GM12878 (cell line): ENCODE measurements around the gene MGAT4C. TPM values are rescaled to one million over a fixed set of nuclear protein-coding genes. Genes with fewer than 3 reads are reported as not detected.

Experiments used
- ATAC-seq: fragments of 200-7000 bp; cut with Tn5 transposase; 3 replicates; pipeline ENCODE4 v1.9.1; 2020; ENCODE audit warnings: mild to moderate bottlenecking, moderate library complexity
- BruUV-seq: library from RNA; stranded (reverse); fragments of 400-500 nt; replicated peaks from 2 replicates; lab custom pipeline; 2021; lab: Mats Ljungman, UMichigan
- CTCF ChIA-PET: fragments of 300-600 bp; sonication (Branson Sonifier 250); formaldehyde crosslinking; extraction: SDS; loops from one replicate; lab custom pipeline; 2021; ENCODE audit warnings: inconsistent platforms; lab: Yijun Ruan, JAX
- POLR2A ChIA-PET: fragments of 350-600 bp; formaldehyde crosslinking; extraction: SDS; loops from one replicate; lab custom pipeline; 2021; ENCODE audit warnings: inconsistent platforms; lab: Charles Lee
- RAD21 ChIA-PET: fragments of 300-600 bp; sonication (Branson Sonifier 250); formaldehyde crosslinking; loops from one replicate; lab custom pipeline; 2023; ENCODE audit warnings: antibody characterized with exemption; ENCODE audit not compliant: unreplicated experiment; lab: Charles Lee
- SMC1A ChIA-PET: fragments of 300-600 bp; sonication (Branson Sonifier 250); formaldehyde crosslinking; loops from one replicate; lab custom pipeline; 2023; ENCODE audit not compliant: unreplicated experiment, uncharacterized antibody; lab: Charles Lee
- DNase-seq: peaks from one replicate; pipeline ENCODE4 v3.0.0-alpha.2; 2011; ENCODE audit warnings: low read depth, low spot score
- FAIRE-seq: peaks from 3 replicates; lab custom pipeline; 2011; peaks lifted over from hg19 to GRCh38; lab: Jason Lieb, UNC
- H2AFZ ChIP-seq: 2 replicates; pipeline ENCODE4 v1.6.0; 2011; ENCODE audit warnings: low read depth, low read length, control low read depth; ENCODE audit not compliant: control insufficient read depth
- H3K27ac ChIP-seq: 2 replicates; pipeline ENCODE4 v1.5.1; 2011; ENCODE audit warnings: control low read depth; ENCODE audit not compliant: control insufficient read depth, insufficient read depth
- H3K27me3 ChIP-seq, 2 experiments: replicated peaks in 1 of 2; 2 replicates each; pipeline versions ENCODE4 v1.6.0 to v1.6.1; 2011; ENCODE audit warnings: low read length in 1 of 2; ENCODE audit not compliant: control insufficient read depth in 2 of 2, insufficient read depth in 2 of 2
- H3K36me3 ChIP-seq, 2 experiments: 2 replicates each; pipeline ENCODE4 v1.5.1; 2011; ENCODE audit warnings: low read length in 1 of 2; ENCODE audit not compliant: control insufficient read depth in 2 of 2, insufficient read depth in 2 of 2
- H3K4me1 ChIP-seq: 2 replicates; pipeline ENCODE4 v1.6.1; 2011; ENCODE audit warnings: mild to moderate bottlenecking, low read length, moderate library complexity, mixed read lengths; ENCODE audit not compliant: control insufficient read depth, insufficient read depth
- H3K4me2 ChIP-seq: 2 replicates; pipeline ENCODE4 v1.6.0; 2011; ENCODE audit warnings: control low read depth; ENCODE audit not compliant: control insufficient read depth, insufficient read depth
- H3K4me3 ChIP-seq: fragments of 200-600 bp; sonication (generic); 2 replicates; pipeline ENCODE4 v1.5.1; 2016
- H3K79me2 ChIP-seq: 2 replicates; pipeline ENCODE4 v1.6.0; 2011; ENCODE audit warnings: low read length; ENCODE audit not compliant: control insufficient read depth, insufficient read depth
- H3K9ac ChIP-seq: 2 replicates; pipeline ENCODE4 v1.8.0; 2011; ENCODE audit warnings: low read length, control low read depth, mixed read lengths; ENCODE audit not compliant: control insufficient read depth, insufficient read depth
- H3K9me3 ChIP-seq: replicated peaks from 3 replicates; pipeline ENCODE4 v1.5.1; 2011; ENCODE audit warnings: mild to moderate bottlenecking, low read length; ENCODE audit not compliant: control insufficient read depth, insufficient read depth
- H4K20me1 ChIP-seq: 2 replicates; pipeline ENCODE4 v1.6.0; 2011; ENCODE audit not compliant: control insufficient read depth, insufficient read depth
- ATF2 ChIP-seq: IDR thresholded peaks from 2 replicates; pipeline ENCODE4 v1.6.1; 2012; ENCODE audit warnings: low read length, inconsistent platforms
- CEBPZ ChIP-seq: fragments of 150-350 bp; IDR thresholded peaks from 2 replicates; pipeline ENCODE4 v1.6.1; 2016; ENCODE audit warnings: low read depth, low read length
- EZH2 ChIP-seq: IDR thresholded peaks from 2 replicates; pipeline ENCODE4 v1.6.1; 2012; ENCODE audit warnings: low read depth, mild to moderate bottlenecking, control low read depth, inconsistent platforms, low read length, borderline replicate concordance; ENCODE audit not compliant: control insufficient read depth
- PKNOX1 ChIP-seq: fragments of 450-650 bp; IDR thresholded peaks from 2 replicates; pipeline ENCODE4 v1.6.1; 2016; ENCODE audit warnings: mild to moderate bottlenecking
- RELA ChIP-seq: fragments of 450-650 bp; IDR thresholded peaks from 2 replicates; pipeline ENCODE4 v1.8.0; 2014; ENCODE audit warnings: borderline replicate concordance; ENCODE audit not compliant: partially characterized antibody
- REST ChIP-seq: IDR thresholded peaks from 2 replicates; pipeline ENCODE4 v1.6.1; 2012; ENCODE audit warnings: mild to moderate bottlenecking, low read depth, low read length
- SIN3A ChIP-seq: IDR thresholded peaks from 2 replicates; pipeline ENCODE4 v1.6.1; 2012; ENCODE audit warnings: low read depth, low read length, improper control_type of control experiment
- SMAD5 ChIP-seq: IDR thresholded peaks from 2 replicates; pipeline ENCODE4 v1.6.1; 2016; ENCODE audit warnings: antibody characterized with exemption, low read depth
- SP1 ChIP-seq: IDR thresholded peaks from one replicate; pipeline ENCODE4 v1.6.1; 2011; ENCODE audit warnings: low read depth, low read length
- SREBF1 ChIP-seq: IDR thresholded peaks from 2 replicates; pipeline ENCODE4 v1.6.1; 2012; ENCODE audit warnings: mild to moderate bottlenecking, low read length
- ZBTB4 ChIP-seq: fragments of 450-650 bp; formaldehyde crosslinking; IDR thresholded peaks from 2 replicates; pipeline ENCODE4 v1.4.0; 2022; ENCODE audit warnings: mild to moderate bottlenecking, moderate library complexity
- ZZZ3 ChIP-seq: IDR thresholded peaks from 2 replicates; pipeline ENCODE4 v1.6.1; 2011; ENCODE audit warnings: low read depth; ENCODE audit not compliant: control insufficient read depth, insufficient read length
- WGBS: methylation state at CpG from one replicate; pipeline ENCODE4 v1.1.6; 2016; ENCODE audit warnings: low lambda C conversion rate; ENCODE audit not compliant: insufficient replicate concordance, insufficient coverage; ENCODE audit errors: missing lambda C conversion rate; 5-methylcytosine and 5-hydroxymethylcytosine counted together
- in situ Hi-C: fragments of 300-500 bp; cut with MboI; formaldehyde crosslinking; loops from 9 replicates; pipeline ENCODE4 v1.14.3; 2018; ENCODE audit warnings: mixed read lengths
- intact Hi-C: fragments of 100-400 bp; cut with micrococcal nuclease; formaldehyde crosslinking; loops from one replicate; pipeline ENCODE4 v1.14.2; 2022; ENCODE audit not compliant: unreplicated experiment
- polyA plus RNA-seq, 11 experiments: library from polyadenylated mRNA; depleted of rRNA in 4 of 11; unstranded in 6 of 11; stranded (reverse) in 5 of 11; fragments of >200 nt; fragmentation: Nextera tagmentation in 4 of 11; fragmentation: Illumina TruSeq in 1 of 11; extraction: Ambion mirVana in 4 of 11; extraction: Trizol in 1 of 11; gene quantifications; 1 replicate in 1 of 11; 2 replicates in 10 of 11; pipeline versions ENCODE4 v1.2.1 to v1.2.3, GENCODE V29; 2011 to 2016; ENCODE audit warnings: inconsistent platforms in 2 of 11, missing spikeins in 2 of 11, low read depth in 1 of 11
- total RNA-seq, 4 experiments: library from RNA; depleted of rRNA in 3 of 4; stranded (reverse); fragments of >200 nt in 3 of 4; fragmentation: Illumina TruSeq in 1 of 4; extraction: Trizol in 1 of 4; gene quantifications; 2 replicates each; pipeline versions ENCODE4 v1.2.1 to v1.2.3, GENCODE V29; 2013 to 2021

The MGAT4C gene
- total and polyA plus RNA-seq, 10 of the 15 experiments (the other 5 are each of a cell fraction or from before 2014, with no cell fraction given): not detected

GRCh38 chr12:86226481-86226880, 29.7 kb downstream of the MGAT4C start:
- no peak for DNase-seq
- CTCF ChIA-PET: no interaction called here
- Histone ChIP-seq H3K4me3 (no peak overlapping the region), H3K4me2 (no peak overlapping the region), H3K9me3 (no peaks in the 10 kb centered on the region), H3K79me2 (no peaks in the 10 kb centered on the region), H3K36me3 (no peaks in the 10 kb centered on the region), H2AFZ (no peak overlapping the region), H4K20me1 (no peaks in the 10 kb centered on the region), H3K27ac (no peak overlapping the region), H3K27me3 (no peaks in the 10 kb centered on the region), H3K4me1 (no peaks in the 10 kb centered on the region), H3K9ac (no peak overlapping the region)
- 40% methylated on average over 3 of the region's 3 CpGs for WGBS
- intact Hi-C loops: no loop called here
- POLR2A ChIA-PET: no interaction called here
- SMC1A ChIA-PET: no interaction called here
- no peak for ATAC-seq
- RAD21 ChIA-PET: no interaction called here
- no TSS peak for BruUV-seq
- no peak for FAIRE-seq
- in situ Hi-C loops: no loop called here
- TF ChIP-seq CEBPZ: no peak
- TF ChIP-seq SREBF1: no peak
- no peak for TF ChIP-seq PKNOX1
- TF ChIP-seq ZZZ3: no peak
- TF ChIP-seq SP1: no peak
- TF ChIP-seq SMAD5: no peak
- TF ChIP-seq RELA: no peak
- TF ChIP-seq SIN3A: no peak
- no peak for TF ChIP-seq ZBTB4
- TF ChIP-seq EZH2: no peak
- TF ChIP-seq REST: no peak
- no peak for TF ChIP-seq ATF2
